ENCODE measurements around the gene OCLN. TPM values are rescaled to one million over a fixed set of nuclear protein-coding genes. Genes with fewer than 3 reads are reported as not detected.
"Not testable (repeated sequence)": the region's sequence is repeated elsewhere in the genome, so short reads cannot be mapped to it uniquely, and the experiment has no call there.

The OCLN gene
- total RNA-seq, 1 experiment from 2014 or later: 56.7 TPM

- TF ChIP-seq EZH2phosphoT487 (IDR thresholded peaks at IDR 0.05; ENCODE audit: borderline replicate concordance) (no peak), JUND (IDR thresholded peaks at IDR 0.05) (no peak), RAD21 (IDR thresholded peaks at IDR 0.05; ENCODE audit: low read depth) (no peak), ZNF274 (IDR thresholded peaks at IDR 0.05; ENCODE audit: low read depth, low read length) (no peak)
- no peak for DNase-seq (ENCODE audit: low read depth, low spot score)
- ChIA-PET RAD21 (ENCODE audit: low non-redundant PET in 1 of 2, low total read pairs in 2 of 2, uncharacterized antibody in 2 of 2, unreplicated experiment in 2 of 2) (interaction anchor here in 1 of 2 experiments (0.6 kb wide), 1 partner anchor 152 kb away, joined by 3 read pairs; no protein-coding TSS in a partner anchor), POLR2A (no interaction called here), CTCF (no interaction called here)
- no peak overlapping the region for H3K27ac ChIP-seq (ENCODE audit: low read depth, low read length)
- H3K9ac ChIP-seq (ENCODE audit: low read length): no peak overlapping the region
- no peak overlapping the region for H3K4me2 ChIP-seq (ENCODE audit: low read length)
- intact Hi-C loops (cut with micrococcal nuclease): no loop called here
- no TSS peak for BruUV-seq (replicated peaks)
- no peak for ATAC-seq
- H4K20me1 ChIP-seq (ENCODE audit: insufficient read depth): no peaks in the 10 kb centered on the region
- H3K9me2 ChIP-seq (ENCODE audit: insufficient read depth): no peaks in the 10 kb centered on the region
- H3K27me3 ChIP-seq (ENCODE audit: insufficient read depth, low read length): no peaks in the 10 kb centered on the region
- H3K79me2 ChIP-seq (ENCODE audit: insufficient read depth, low read length): peaks cover 14% of the 10 kb centered on the region; the same call in 1 of the 2 replicates
- H3K36me3 ChIP-seq (ENCODE audit: control insufficient read depth in 1 of 2, insufficient read depth in 2 of 2, low read length in 2 of 2): no peaks in the 10 kb centered on the region
- H2AFZ ChIP-seq (ENCODE audit: low read depth, low read length, poor library complexity, severe bottlenecking): no peak overlapping the region
- peaks cover 16 to 23% of the 10 kb centered on the region in 2 experiments for H3K4me1 ChIP-seq (ENCODE audit: control insufficient read depth in 1 of 2, insufficient read depth in 2 of 2, low read length in 2 of 2)
- no peak overlapping the region for H3K4me3 ChIP-seq (replicated peaks in 1 of 2; ENCODE audit: low read depth in 1 of 2, low read length in 2 of 2)
- no peaks in the 10 kb centered on the region for H3K9me3 ChIP-seq (ENCODE audit: control insufficient read depth in 1 of 2, insufficient read depth in 1 of 2, low read depth in 1 of 2, low read length in 2 of 2)
Measured at GRCh38 chr5:69531406-69531801, 38.8 kb downstream of the OCLN start.

- H3K9ac ChIP-seq (ENCODE audit: low read length); BruUV-seq (replicated peaks); H3K4me2 ChIP-seq (ENCODE audit: low read length); POLR2A ChIA-PET; intact Hi-C loops (cut with micrococcal nuclease); H3K9me2 ChIP-seq (ENCODE audit: insufficient read depth); H3K4me3 ChIP-seq (replicated peaks in 1 of 2; ENCODE audit: low read depth in 1 of 2, low read length in 2 of 2); DNase-seq (ENCODE audit: low read depth, low spot score); H3K9me3 ChIP-seq (ENCODE audit: control insufficient read depth in 1 of 2, insufficient read depth in 1 of 2, low read depth in 1 of 2, low read length in 2 of 2); H3K27ac ChIP-seq (ENCODE audit: low read depth, low read length); CTCF ChIA-PET; H3K4me1 ChIP-seq (ENCODE audit: control insufficient read depth in 1 of 2, insufficient read depth in 2 of 2, low read length in 2 of 2); ATAC-seq; H3K79me2 ChIP-seq (ENCODE audit: insufficient read depth, low read length); H3K36me3 ChIP-seq (ENCODE audit: control insufficient read depth in 1 of 2, insufficient read depth in 2 of 2, low read length in 2 of 2); H3K27me3 ChIP-seq (ENCODE audit: insufficient read depth, low read length); RAD21 ChIA-PET (ENCODE audit: low non-redundant PET in 1 of 2, low total read pairs in 2 of 2, uncharacterized antibody in 2 of 2, unreplicated experiment in 2 of 2); H2AFZ ChIP-seq (ENCODE audit: low read depth, low read length, poor library complexity, severe bottlenecking); H4K20me1 ChIP-seq (ENCODE audit: insufficient read depth): not testable (repeated sequence)
Measured at GRCh38 chr5:69537911-69538310, 45.3 kb downstream of the OCLN start.

- H3K79me2 ChIP-seq (ENCODE audit: insufficient read depth, low read length); CTCF ChIA-PET; H3K9me3 ChIP-seq (ENCODE audit: control insufficient read depth in 1 of 2, insufficient read depth in 1 of 2, low read depth in 1 of 2, low read length in 2 of 2); POLR2A ChIA-PET; H3K9me2 ChIP-seq (ENCODE audit: insufficient read depth); H2AFZ ChIP-seq (ENCODE audit: low read depth, low read length, poor library complexity, severe bottlenecking); H3K36me3 ChIP-seq (ENCODE audit: control insufficient read depth in 1 of 2, insufficient read depth in 2 of 2, low read length in 2 of 2); RAD21 ChIA-PET (ENCODE audit: low non-redundant PET in 1 of 2, low total read pairs in 2 of 2, uncharacterized antibody in 2 of 2, unreplicated experiment in 2 of 2); H3K27ac ChIP-seq (ENCODE audit: low read depth, low read length); intact Hi-C loops (cut with micrococcal nuclease); H3K4me2 ChIP-seq (ENCODE audit: low read length); H3K9ac ChIP-seq (ENCODE audit: low read length); H3K4me3 ChIP-seq (replicated peaks in 1 of 2; ENCODE audit: low read depth in 1 of 2, low read length in 2 of 2); H4K20me1 ChIP-seq (ENCODE audit: insufficient read depth); H3K4me1 ChIP-seq (ENCODE audit: control insufficient read depth in 1 of 2, insufficient read depth in 2 of 2, low read length in 2 of 2); DNase-seq (ENCODE audit: low read depth, low spot score); H3K27me3 ChIP-seq (ENCODE audit: insufficient read depth, low read length); ATAC-seq; BruUV-seq (replicated peaks): not testable (repeated sequence)
Measured at GRCh38 chr5:69538735-69539134, 46.1 kb downstream of the OCLN start.

- CTCF ChIA-PET; H3K36me3 ChIP-seq (ENCODE audit: control insufficient read depth in 1 of 2, insufficient read depth in 2 of 2, low read length in 2 of 2); H2AFZ ChIP-seq (ENCODE audit: low read depth, low read length, poor library complexity, severe bottlenecking); H3K27me3 ChIP-seq (ENCODE audit: insufficient read depth, low read length); H3K9me2 ChIP-seq (ENCODE audit: insufficient read depth); POLR2A ChIA-PET; H3K27ac ChIP-seq (ENCODE audit: low read depth, low read length); H3K9me3 ChIP-seq (ENCODE audit: control insufficient read depth in 1 of 2, insufficient read depth in 1 of 2, low read depth in 1 of 2, low read length in 2 of 2); RAD21 ChIA-PET (ENCODE audit: low non-redundant PET in 1 of 2, low total read pairs in 2 of 2, uncharacterized antibody in 2 of 2, unreplicated experiment in 2 of 2); ATAC-seq; H3K4me3 ChIP-seq (replicated peaks in 1 of 2; ENCODE audit: low read depth in 1 of 2, low read length in 2 of 2); H3K9ac ChIP-seq (ENCODE audit: low read length); BruUV-seq (replicated peaks); DNase-seq (ENCODE audit: low read depth, low spot score); H3K4me2 ChIP-seq (ENCODE audit: low read length); H3K79me2 ChIP-seq (ENCODE audit: insufficient read depth, low read length); H3K4me1 ChIP-seq (ENCODE audit: control insufficient read depth in 1 of 2, insufficient read depth in 2 of 2, low read length in 2 of 2); intact Hi-C loops (cut with micrococcal nuclease); H4K20me1 ChIP-seq (ENCODE audit: insufficient read depth): not testable (repeated sequence)
Measured at GRCh38 chr5:69541347-69541746, 48.8 kb downstream of the OCLN start.
